Measurements from ENCODE around the gene FCRLA. TPM values are rescaled to one million over a fixed set of nuclear protein-coding genes. Genes with fewer than 3 reads are reported as not detected.
"Not testable (repeated sequence)": the region's sequence is repeated elsewhere in the genome, so short reads cannot be mapped to it uniquely, and the experiment has no call there.

FCRLA gene
- total RNA-seq, 1 donor from 2014 or later, result 0.32 TPM

DNA sequence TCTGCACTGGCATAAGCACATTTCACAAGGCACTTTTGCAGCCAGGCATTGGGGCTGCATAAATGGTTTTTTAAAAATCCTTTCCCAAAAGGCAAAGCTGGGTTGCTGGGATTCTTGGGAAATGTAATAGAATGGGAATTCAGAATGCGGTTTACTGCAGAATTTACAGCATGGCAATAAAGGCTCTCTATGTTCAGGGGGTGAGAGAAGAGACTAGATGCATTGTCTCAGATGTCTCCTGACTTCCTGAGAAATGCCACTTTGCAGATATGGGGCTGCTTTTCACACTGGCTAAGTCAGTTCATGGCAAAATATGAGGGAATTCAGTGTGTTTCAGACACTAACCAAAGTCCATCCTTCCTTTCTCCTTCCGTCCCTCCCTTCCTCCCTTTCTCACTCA lies 30.6 kb upstream of the FCRLA start:
- Histone ChIP-seq H3K4me3 (no peak overlapping the region), H3K9me3 (no peaks in the 10 kb centered on the region), H3K4me1 (no peaks in the 10 kb centered on the region), H3K27me3 (no peaks in the 10 kb centered on the region), H3K36me3 (no peaks in the 10 kb centered on the region), H3K27ac (no peak overlapping the region)
- DNase-seq, result no peak
- intact Hi-C loops (cut with DNase I), result no loop called here
- ATAC-seq, result no peak
- no peak for TF ChIP-seq CTCF (IDR thresholded peaks at IDR 0.05)

DNA sequence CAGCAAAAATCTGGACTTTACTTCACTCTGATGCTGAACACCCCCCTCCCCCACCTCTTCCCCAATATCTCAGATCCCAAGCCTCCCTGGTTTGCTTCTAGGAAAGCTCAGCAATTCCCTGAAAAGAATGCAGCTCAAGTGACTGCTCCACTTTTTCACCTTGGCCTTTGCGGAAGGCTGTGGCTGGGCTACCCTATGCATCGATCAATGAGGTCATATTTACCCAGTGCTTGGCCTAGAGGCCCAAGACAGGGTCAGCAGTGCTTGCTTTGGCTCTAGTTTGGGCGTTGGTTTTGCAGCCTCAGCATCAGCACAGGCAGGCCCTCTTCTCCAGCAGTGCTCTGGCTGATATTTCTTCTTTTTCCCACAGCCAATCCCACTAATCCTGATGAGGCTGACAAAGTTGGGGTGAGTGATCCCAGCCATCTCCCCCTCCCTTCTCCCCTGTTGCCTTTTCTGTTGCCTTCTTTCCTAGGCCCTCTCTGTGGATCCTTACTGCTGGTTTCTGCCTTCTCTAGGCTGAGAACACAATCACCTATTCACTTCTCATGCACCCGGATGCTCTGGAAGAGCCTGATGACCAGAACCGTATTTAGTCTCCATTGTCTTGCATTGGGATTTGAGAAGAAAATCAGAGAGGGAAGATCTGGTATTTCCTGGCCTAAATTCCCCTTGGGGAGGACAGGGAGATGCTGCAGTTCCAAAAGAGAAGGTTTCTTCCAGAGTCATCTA lies 29.9 kb upstream of the FCRLA start:
- Histone ChIP-seq H3K9me3 (no peaks in the 10 kb centered on the region), H3K27me3 (no peaks in the 10 kb centered on the region), H3K36me3 (no peaks in the 10 kb centered on the region), H3K4me1 (no peaks in the 10 kb centered on the region), H3K27ac (no peak overlapping the region), H3K4me3 (no peak overlapping the region)
- TF ChIP-seq CTCF (IDR thresholded peaks at IDR 0.05), result no peak
- intact Hi-C loops (cut with DNase I), result no loop called here
- DNase-seq, result no peak
- no peak for ATAC-seq

DNA sequence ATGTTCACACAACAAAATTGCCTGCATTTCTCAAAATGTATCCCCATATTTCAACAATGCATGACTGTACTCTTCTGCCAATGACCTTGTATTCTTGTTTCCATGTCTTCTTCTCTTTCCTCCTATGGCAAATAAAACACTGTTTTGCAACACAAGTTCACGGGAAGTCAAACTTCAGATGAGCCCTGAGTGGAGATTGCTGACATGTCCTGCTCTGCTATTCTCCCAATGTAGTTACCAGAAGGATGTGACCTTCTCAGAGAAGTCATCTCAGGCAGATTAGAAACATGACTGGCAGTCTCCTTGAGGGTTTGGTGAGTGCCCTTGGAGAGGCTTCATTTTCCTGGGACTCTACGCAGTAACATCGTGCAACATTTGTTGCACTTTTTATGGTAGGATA lies 28.5 kb upstream of the FCRLA start:
- intact Hi-C loops (cut with DNase I), result no loop called here
- Histone ChIP-seq H3K27ac (no peak overlapping the region), H3K4me1 (no peaks in the 10 kb centered on the region), H3K27me3 (no peaks in the 10 kb centered on the region), H3K36me3 (no peaks in the 10 kb centered on the region), H3K9me3 (no peaks in the 10 kb centered on the region), H3K4me3 (no peak overlapping the region)
- DNase-seq (no peak), ATAC-seq (no peak)
- TF ChIP-seq CTCF (IDR thresholded peaks at IDR 0.05), result no peak

DNA sequence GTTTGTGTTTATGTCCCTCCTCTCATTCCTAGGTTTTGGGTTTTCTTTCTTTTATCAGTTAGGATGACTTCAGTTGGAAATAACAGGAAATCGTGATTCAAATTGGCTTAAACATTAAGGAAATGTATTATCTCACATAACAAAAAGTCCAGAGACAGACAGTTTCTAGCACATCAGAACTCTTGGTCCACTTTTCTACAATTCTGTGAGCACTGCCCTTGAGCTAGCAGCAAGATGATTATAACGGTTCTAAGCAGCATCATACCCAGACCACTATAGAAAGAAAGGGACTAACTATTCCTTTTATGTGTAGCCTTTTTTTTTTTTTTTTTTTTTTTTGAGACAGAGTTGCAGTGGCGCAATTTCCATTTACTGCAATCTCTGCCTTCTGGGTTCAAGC lies 25.1 kb upstream of the FCRLA start:
- Histone ChIP-seq H3K4me1 (no peaks in the 10 kb centered on the region), H3K27ac (no peak overlapping the region), H3K9me3 (no peaks in the 10 kb centered on the region), H3K27me3 (no peaks in the 10 kb centered on the region), H3K4me3 (no peak overlapping the region), H3K36me3 (no peaks in the 10 kb centered on the region)
- intact Hi-C loops (cut with DNase I), result no loop called here
- no peak for DNase-seq
- ATAC-seq, result no peak
- TF ChIP-seq CTCF (IDR thresholded peaks at IDR 0.05), result no peak

- no peaks in the 10 kb centered on the region for H3K9me3 ChIP-seq
- no peak overlapping the region for H3K4me3 ChIP-seq
- no peaks in the 10 kb centered on the region for H3K36me3 ChIP-seq
- peaks cover 5% of the 10 kb centered on the region for H3K27me3 ChIP-seq
- intact Hi-C loops (cut with DNase I), result no loop called here
- H3K4me1 ChIP-seq, result no peaks in the 10 kb centered on the region
- TF ChIP-seq CTCF (IDR thresholded peaks at IDR 0.05), result no peak
- no peak for ATAC-seq
- H3K27ac ChIP-seq, result no peak overlapping the region
- DNase-seq, result no peak
These were observed 18.1 kb upstream of the FCRLA start for GRCh38 chr1:161688946-161689345.

GRCh38 chr1:161691846-161692245 lies 15.2 kb upstream of the FCRLA start:
- no peak for ATAC-seq
- intact Hi-C loops (cut with DNase I), result no loop called here
- no peak for TF ChIP-seq CTCF (IDR thresholded peaks at IDR 0.05)
- Histone ChIP-seq H3K27me3 (peaks cover 5% of the 10 kb centered on the region), H3K9me3 (no peaks in the 10 kb centered on the region), H3K36me3 (no peaks in the 10 kb centered on the region), H3K27ac (no peak overlapping the region), H3K4me3 (no peak overlapping the region), H3K4me1 (no peaks in the 10 kb centered on the region)
- DNase-seq, result no peak

- ATAC-seq; DNase-seq; H3K27ac ChIP-seq; H3K9me3 ChIP-seq; H3K4me1 ChIP-seq; intact Hi-C loops (cut with DNase I); H3K4me3 ChIP-seq; H3K27me3 ChIP-seq; H3K36me3 ChIP-seq: not testable (repeated sequence)
These were observed 13.9 kb upstream of the FCRLA start for GRCh38 chr1:161693020-161693712.

GRCh38 chr1:161698302-161698701 lies 8.7 kb upstream of the FCRLA start:
- H3K27me3 ChIP-seq; H3K4me3 ChIP-seq; H3K9me3 ChIP-seq; H3K27ac ChIP-seq; intact Hi-C loops (cut with DNase I); ATAC-seq; H3K36me3 ChIP-seq; DNase-seq; H3K4me1 ChIP-seq: not testable (repeated sequence)
